ENCODE results near the gene DMD.

- no peak for TF ChIP-seq EZH2 (IDR thresholded peaks at IDR 0.05; ENCODE audit: insufficient read depth, poor library complexity, severe bottlenecking)
- TF ChIP-seq EZH2phosphoT487 (IDR thresholded peaks at IDR 0.05; ENCODE audit: insufficient read depth, low read depth), result no peak
Measured at GRCh38 chrX:31323658-31324057, 1887.7 kb downstream of the DMD start.

Measured in GM23248 (cell line).